ENCODE results near the gene ADIG. TPM values are rescaled to one million over a fixed set of nuclear protein-coding genes. Genes with fewer than 3 reads are reported as not detected.

ADIG gene
- not detected for total RNA-seq

DNA sequence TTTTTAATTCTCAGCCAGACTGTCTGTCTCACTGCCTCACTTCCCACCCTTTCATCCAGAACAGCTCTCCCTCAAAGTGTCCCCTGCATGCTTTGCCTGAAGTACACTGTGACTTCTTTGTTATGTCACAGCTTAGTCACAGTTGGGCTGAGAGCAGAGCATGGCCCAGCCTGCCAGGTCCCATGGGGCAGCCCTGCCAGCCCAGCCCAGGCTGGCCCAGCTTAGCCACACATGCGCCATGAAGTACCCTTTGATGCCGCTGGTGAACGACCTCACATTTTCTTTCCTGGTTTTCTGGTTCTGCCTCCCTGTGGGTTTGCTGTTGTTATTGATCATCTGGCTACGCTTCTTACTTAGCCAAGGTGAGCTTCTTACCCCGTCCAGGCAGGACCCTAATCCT, at the start of gene ADIG:
Gene ADIG, plus strand, starts transcription at position 185 of the 400 bp plus-strand sequence. Its CDS starts 54 bp downstream, at position 239.
- DNase-seq (ENCODE audit: low read depth in 2 of 3, low spot score in 2 of 3), result no peak

DNA sequence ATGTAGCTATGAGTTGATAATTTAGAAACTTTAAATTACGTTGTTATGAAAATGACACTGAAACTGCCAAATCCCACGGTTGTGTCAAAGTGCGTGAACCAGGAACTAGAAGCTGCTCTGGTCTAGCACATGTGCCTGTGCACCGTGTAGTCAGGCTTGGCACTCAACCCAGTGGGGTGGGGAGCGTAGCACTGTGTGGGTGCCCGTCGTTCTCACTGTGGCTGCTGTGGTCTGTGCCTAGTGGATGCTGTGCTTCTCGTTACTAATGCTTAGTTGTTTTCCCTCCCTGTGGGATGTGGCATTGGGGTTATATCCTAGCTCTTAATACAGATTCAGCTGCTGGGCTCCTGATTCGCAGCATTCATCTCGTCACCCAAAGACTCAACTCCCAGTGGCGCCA, 46.2 kb upstream of the ADIG start:
- no peak for DNase-seq (ENCODE audit: low read depth in 2 of 3, low spot score in 2 of 3)

DNA sequence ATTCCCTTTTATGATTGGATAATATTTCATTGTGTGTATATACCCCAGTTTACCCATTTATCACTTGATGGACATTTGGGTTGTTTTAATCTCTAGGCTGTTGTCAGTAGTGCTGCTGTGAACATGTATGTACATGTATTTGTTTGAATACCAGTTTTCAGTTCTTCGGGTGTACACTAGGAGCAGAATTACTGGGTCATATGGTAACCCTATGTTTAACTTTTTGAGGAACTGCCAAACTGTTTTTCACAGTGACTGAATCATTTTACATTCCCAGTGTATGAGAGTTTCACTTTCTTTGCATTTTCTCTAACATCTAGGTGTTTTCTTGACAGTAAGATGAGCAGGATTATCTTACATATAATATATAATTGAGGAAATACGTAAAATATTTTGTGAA, 44.7 kb upstream of the ADIG start:
- DNase-seq (ENCODE audit: low read depth in 2 of 3, low spot score in 2 of 3), result no peak

DNA sequence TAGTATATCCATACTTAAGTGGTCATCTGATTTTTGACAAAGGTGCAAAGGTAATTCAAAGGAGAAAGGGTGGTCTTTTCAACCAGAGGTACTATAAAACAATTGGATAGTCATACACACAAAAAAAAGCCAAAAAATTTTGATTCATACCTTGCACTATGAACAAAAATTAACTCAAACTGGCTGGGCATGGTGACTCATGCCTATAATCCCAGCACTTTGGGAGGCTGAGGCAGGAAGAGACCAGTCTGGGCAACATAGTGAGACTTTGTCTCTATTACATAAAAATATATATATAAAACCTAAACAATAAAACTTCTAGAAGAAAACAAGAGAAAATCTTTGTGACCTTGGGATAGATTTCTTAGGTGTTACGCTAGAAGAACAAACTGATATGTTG, 43.8 kb upstream of the ADIG start:
- DNase-seq (ENCODE audit: low read depth in 2 of 3, low spot score in 2 of 3), result no peak

DNA sequence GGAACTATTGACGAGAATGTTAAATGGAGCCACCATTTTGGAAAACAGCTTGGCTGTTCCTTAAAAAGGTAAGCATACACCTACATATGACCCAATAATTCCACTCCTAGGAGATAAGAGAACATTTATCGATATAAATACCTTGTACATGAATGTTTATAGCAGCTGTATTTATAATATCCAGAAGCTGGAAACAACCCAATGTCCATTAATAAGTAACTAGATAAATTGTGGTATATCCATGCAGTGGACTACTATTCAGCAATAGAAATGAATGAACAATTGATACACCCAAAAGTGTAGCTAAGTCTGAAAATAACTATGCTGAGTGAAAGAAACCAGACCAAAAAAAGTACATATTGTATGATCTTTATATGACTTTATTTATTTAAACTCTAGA, 42.2 kb upstream of the ADIG start:
- DNase-seq (ENCODE audit: low read depth in 2 of 3, low spot score in 2 of 3), result no peak

DNA sequence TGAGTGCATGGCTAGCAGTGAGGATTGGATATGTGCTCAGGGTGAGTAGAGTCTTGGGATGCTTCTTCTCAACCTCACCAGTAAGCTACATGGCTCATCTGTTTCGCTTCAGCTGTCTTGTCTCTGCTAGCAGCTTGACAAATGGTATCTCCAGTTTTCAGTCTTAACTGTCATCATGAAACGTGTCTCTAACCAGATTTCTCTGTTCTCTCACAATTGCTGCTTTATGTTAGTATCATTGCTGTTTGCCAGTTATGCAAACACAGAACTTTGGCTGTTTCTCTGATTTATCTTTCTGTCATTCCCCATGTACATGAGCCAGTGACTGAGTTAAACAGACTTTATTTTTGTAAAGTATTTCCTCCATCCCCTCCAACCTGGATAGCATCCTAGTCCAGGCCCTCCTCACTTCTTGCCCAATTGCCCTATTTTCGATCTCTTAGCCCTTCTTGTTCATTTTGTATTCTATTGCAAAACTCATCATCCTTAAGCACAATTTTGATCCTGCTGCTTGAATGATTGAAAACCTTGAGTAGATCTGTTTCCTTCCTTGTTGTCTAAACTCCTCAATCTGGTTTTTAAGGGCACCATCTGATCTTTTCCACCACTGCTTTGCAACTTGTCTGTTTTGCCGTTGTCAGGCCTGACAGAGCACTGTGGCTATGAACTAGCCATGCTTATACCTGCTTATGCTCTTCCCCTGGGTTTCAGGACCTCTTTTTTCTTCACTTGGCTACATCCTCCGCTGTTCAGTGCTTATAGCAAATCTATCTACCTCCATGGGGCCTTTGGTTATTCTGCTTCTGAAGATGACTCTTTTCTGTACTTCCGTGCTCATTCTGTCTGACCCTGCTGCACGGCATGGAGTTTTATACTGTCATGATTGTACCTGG, 37.7 kb upstream of the ADIG start:
- no peak for DNase-seq (ENCODE audit: low read depth in 2 of 3, low spot score in 2 of 3)

DNA sequence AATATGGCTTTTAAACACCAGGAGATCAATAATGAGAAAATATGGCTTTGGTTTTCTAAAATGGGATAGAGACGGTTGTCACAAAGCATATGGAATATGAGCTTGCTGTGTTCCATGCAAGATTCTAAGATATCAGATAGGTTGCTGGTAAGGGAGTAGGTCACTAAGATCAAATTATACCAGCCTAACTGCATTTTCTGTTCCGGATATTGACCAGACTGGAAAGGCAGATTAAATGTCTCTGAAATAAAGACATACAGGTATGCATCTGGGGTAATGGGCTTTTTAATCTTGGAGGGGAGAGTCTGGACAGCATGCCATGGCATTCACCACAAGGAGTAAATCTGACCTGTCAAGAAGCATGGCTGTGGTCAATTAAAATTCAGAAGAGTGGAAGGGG, 35.2 kb upstream of the ADIG start:
- DNase-seq (ENCODE audit: low read depth in 2 of 3, low spot score in 2 of 3), result no peak

DNA sequence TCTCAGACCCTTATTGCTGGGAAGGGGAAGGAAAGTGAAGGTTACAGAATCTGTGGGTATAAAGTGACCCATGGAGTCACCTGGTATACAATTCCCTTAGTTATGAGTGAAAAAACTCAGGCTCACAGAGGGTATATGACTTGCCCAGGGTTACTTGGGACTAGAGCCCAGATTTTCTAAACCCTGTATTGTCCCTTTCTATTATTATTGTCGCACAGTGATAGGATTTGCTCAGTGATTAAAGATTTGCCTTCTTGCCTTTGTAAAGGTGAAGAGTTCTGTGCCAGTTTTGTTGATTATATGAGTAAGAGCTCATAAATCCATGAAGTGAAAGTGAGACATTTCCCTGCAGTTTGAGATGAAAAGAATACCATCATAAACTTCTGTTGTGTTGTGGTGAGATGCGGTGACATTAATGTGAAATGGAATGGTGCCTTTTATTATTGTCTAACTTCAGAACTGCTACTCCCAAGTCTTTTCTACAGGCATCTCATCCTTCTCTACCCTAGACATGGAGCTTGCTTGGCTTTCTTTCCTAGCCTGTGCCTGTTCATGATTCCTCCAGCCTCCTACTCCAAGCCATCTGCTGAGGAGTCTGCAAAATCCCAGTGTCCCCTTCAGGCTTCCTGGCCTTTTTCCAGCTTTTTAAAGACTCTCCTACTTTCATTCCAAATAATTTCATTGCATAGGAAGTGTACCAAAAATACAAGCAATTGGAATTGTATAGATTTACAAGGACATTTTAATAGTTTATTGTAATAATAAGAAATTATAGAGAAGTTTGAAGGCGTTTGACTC, 33.5 kb upstream of the ADIG start:
- no peak for DNase-seq (ENCODE audit: low read depth in 2 of 3, low spot score in 2 of 3)

DNA sequence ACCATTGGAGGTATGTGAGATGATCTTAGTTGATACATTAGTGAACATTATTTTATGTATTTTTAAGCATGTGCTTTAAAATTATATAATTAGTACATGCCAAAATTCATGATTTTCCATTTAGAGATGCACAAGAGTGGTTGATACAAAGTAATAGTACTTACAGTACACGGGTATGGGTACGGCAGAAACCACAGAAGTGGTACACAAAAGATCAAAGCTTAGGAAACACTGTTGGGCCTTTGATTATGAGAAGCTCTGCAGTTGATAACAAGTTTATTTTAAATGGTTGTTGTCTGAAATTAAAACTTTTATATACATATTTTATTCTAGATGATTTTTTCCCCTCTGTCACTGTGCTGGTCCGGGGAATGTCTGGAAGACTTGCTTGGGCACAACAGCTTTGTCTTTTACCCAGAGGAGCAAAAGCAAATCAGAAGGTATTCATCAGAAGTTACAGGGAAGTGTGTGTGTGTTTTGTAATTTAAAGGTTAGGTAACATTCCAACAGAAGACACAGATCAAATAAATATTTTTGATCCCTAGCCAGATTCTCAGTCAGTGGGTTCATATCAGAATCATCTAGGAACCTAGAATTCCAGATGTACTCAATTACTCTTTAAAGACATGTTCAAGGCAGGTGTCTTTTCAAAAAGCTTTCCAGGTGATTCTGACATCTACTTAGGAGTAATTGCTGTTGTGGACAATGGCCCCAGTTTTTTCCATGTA, 32.5 kb upstream of the ADIG start:
- no peak for DNase-seq (ENCODE audit: low read depth in 2 of 3, low spot score in 2 of 3)

DNA sequence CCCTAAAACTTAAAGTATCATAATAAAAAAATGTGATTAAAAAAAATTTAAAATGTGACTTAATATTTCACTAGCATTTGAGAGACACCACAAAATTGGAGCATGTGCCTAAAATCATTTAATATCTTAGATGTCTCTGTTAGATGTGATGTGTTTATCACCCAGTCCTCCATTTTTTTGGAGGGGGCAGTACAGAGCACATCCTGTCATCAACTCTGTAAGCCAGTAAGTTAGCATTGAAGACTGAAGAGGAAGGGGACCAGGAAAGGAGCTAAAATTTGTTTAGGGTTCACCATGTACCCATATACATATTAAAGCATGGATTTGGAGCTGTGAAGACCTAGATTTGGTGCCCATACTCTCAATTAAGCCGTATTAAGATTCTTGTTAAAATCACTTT, 30.7 kb upstream of the ADIG start:
- peak in 1 of 3 donors; percentile 13 for DNase-seq (ENCODE audit: low read depth in 2 of 3, low spot score in 2 of 3)

DNA sequence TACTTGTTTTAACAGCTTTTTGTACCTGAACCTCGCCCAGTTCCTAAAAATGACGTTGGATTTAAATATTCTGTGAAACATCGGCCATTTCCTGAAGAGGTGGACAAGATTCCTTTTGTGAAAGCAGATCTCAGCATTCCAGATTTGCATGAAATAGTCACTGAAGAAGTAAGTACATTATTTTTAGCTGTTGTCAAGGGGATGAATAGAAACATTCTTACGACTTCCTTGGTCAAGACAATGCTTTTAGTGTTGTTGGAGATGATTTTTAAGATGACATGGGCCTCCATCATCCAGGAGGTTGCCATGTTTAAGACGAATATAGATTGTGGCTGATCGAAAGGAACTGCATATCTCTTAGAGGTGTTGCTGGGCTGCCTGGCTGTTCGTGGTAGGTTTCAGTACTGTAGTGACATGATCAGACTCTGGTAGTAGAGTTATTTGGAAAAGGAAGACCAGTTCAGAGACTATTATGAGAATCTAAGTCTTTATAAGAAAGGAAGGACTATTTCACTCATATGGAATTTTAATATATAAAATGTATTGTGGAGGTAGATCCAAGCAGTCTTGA, 29.9 kb upstream of the ADIG start:
- DNase-seq (ENCODE audit: low read depth in 2 of 3, low spot score in 2 of 3), result no peak

DNA sequence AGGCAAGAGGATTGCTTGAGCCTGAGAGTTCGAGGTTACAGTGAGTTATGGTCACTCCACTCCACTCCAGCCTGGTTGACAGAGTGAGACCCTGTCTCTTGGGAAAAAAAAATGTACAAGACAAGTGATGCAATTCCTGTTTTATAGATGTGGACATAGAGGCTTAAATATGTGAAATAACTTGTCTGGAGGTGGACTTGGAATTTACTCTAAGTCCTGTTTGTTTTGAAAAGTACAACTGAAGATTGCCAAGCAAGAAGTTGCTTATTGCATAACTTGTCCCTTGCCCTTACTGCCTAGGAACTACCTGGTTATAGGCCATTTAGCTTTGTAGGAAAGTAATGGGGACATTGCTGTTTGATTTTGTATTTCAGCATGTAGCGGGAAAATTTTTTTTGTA, 26.0 kb upstream of the ADIG start:
- no peak for DNase-seq (ENCODE audit: low read depth in 2 of 3, low spot score in 2 of 3)

DNA sequence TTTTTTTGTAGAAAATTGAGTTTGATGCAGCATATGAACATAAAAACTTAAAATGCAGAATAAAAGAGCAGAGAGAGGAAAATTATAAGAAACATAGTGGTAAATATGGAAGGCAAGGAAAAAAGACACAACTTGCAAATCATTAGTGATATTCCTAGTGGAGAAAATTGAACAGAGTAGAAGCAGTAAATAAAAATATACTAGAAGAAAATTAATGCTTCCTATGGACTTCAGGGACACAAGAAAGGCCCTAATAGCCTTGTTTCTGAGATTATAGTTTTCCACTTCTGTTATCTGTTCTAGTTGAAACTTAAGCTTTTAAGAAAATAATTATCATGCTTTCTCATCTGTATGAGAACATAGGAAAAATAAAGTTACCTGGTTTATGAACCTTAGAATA, 25.6 kb upstream of the ADIG start:
- DNase-seq (ENCODE audit: low read depth in 2 of 3, low spot score in 2 of 3), result no peak

DNA sequence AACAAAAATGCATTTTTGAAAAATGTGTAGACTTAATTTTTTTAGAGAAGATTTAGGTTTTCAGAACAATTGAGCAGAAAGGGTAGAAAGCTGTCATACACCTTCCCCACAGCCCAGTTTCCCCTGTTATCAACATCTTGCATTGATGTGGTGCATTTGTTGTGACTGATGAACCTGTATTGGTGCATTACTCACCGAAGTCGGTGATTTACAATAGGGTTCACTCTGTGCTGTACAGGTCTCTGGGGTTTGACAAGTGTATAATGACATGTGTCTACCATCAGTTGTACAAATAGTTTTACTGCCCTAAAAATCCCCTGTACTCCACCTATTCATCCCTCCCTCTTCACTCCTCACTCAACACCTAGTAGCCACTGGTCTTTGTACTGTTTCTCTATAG, 23.8 kb upstream of the ADIG start:
- DNase-seq (ENCODE audit: low read depth in 2 of 3, low spot score in 2 of 3), result no peak

DNA sequence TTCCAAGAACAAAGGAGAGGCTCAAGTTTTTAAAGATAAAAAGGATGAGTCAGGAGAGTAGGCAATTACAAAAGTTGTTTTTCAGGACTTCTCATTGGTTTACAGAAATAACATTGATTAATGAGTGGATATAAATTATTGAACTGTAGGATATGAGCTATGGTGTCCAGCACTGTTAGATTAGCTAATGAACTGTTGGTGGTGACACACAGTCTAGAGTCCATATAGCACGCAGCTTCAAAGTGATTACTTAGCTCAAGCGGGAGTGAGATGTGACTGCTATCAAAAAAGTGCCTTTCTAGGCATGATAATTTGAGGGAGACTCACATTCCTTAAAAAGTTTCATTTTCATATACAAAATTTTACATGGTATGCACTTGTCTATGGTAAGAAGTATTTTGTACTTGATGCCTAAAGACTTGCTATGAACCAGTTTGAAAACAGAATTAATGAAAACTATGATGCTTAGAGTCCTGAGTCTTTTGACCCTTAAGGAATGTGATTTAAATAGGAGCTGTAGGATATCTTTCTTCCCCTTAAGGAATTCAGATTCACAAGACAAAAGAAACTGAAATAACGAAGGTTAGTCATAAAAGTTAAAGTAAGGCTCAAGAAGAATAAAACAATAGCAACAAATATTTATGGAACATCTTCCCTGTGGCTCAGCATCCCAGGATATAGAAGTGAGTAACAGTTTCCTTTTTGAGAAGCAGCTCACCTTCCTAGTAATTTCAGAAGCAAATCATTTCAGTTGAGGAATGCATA, 22.2 kb upstream of the ADIG start:
- no peak for DNase-seq (ENCODE audit: low read depth in 2 of 3, low spot score in 2 of 3)

DNA sequence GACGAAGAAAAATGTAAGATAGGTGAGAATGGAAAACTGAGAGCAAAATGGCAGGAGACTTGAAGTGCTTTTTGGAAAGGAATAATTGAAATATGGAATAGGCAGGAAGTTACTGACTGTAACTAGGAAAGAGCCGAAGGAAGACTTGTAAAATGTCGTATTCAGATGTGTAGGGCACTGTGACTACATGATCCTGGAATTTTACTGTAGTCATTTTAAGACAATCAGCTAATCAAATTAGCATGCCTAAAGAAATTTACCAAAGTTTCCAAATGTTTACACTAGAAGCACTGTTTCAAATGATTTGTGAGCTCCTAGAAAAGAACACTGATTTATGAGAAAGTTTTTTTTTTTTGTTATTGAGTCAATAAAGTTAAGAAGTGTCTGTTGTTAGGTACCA, 21.2 kb upstream of the ADIG start:
- no peak for DNase-seq (ENCODE audit: low read depth in 2 of 3, low spot score in 2 of 3)

DNA sequence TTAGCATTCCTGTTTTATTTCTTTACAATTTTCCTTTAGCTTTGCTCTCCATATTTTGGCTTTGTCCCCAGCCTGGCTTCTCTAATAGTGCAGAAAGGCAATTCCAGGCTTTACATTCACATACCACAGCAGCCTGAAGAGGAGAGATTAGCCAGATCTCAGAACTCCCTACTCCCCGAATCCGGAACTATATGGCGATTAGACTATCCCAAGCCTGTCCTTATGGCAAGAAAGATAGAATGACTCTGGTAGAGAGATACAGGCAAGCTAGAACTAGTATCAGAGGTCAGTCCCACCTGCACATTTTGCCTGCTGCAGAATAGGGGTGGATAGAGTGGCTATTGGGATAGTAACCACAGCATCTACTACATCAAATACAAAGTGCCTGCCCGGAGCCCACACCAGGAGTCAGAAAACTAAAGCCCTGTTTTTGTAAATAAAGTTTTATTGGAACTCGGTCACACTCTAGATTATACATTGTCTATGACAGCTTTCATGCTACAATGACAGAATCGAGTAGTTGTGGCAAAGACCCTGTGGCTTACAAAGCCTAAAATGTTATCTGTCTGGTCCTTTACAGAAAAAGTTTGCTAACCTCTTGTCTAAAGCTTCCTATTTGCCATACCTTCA, 17.1 kb upstream of the ADIG start:
- no peak for DNase-seq (ENCODE audit: low read depth in 2 of 3, low spot score in 2 of 3)

DNA sequence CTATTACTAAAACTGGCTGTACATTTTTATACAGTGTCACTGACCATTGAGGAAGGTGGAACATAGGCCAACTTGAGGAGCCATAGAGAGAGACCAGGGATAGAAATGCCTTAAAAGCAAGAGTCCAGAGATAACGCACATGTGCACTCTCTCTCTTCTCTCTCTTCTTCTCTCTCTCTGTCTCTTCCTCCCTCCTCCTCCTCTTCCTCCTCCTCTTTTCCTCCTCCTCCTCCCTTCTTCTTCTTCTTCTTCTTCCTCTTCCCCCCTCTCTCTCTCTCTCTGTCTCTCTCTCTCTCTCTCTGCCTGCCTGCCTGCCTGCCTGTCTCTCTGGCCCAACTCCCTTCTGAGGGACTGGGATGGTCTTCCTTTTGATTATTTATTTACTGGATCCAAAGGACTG, 16.3 kb upstream of the ADIG start:
- DNase-seq (ENCODE audit: low read depth in 2 of 3, low spot score in 2 of 3), result no peak

DNA sequence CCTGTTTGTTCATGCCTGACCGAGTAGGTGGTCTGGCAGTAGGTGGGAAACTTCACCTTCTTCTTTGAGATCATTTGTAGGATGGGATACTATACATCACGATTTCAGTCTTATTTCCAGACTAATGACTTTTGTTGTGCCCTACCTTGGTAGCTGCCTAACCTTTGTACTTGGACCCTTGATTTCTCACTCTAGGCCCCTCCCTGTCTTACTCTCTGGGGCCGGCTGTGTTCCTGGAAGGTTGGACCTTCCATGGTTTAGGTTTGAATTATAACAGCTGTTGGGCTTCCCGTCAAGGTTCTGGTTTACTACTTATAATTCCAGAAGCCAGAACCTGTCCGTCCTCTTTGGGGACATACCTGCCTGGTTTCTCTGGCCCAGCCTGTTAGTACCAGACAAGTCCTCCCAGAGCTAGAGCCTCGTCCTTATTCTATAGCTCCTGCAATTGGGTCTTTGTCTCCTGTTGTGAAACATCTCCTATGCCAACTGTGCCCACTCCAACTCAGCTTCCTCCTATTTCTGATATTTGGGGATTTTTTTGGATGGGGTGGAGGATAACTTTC, 14.9 kb upstream of the ADIG start:
- DNase-seq (ENCODE audit: low read depth in 2 of 3, low spot score in 2 of 3), result no peak
